Measurements from ENCODE around the gene NOC2L.

The NOC2L gene

DNA sequence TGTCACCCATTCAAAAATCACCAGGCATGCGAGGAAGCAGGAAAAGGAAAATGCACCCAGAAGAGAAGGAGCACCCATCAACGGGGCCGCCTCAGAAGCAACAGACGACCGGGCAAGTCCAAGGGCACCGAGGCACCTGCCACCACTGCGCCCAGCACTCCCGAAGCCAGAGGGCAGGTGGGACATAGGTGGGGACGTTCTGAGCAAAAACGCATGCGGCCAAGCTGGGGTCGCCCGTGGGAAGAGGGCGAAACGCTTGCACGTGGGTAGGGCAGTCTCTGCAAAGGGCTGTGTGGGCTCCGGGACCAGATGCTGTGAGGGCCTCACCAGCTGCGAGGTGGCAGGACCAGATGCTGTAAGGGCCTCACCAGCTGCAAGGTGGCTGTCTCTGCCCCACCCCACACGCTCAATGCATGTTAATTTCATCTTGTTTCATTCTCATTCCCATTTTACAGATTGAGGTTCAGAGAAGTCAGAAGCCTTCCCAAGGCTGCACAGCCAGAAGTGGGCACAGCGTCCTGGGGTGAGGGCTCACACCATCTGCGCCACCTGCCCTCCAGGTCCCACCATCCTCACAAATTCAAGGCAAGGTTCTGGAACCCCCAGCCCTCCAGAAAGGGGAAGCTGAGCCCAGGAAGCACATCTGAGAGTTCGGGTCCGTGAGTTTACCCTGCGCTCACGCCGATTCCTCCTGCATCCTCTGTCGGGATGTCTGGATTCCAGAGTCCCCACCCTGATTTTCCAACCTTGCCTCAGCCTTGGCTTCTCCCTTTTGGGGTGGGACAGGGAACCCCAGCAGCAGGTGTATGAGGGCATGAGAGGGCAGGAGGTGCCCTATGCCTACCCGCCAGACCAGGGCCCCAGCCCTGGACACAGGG lies 43.5 kb downstream of the NOC2L start:
- DNase-seq (ENCODE audit: low spot score): no peak

GRCh38 chr1:914891-915280 lies 44.2 kb downstream of the NOC2L start:
- DNase-seq (ENCODE audit: low spot score): no peak

DNA sequence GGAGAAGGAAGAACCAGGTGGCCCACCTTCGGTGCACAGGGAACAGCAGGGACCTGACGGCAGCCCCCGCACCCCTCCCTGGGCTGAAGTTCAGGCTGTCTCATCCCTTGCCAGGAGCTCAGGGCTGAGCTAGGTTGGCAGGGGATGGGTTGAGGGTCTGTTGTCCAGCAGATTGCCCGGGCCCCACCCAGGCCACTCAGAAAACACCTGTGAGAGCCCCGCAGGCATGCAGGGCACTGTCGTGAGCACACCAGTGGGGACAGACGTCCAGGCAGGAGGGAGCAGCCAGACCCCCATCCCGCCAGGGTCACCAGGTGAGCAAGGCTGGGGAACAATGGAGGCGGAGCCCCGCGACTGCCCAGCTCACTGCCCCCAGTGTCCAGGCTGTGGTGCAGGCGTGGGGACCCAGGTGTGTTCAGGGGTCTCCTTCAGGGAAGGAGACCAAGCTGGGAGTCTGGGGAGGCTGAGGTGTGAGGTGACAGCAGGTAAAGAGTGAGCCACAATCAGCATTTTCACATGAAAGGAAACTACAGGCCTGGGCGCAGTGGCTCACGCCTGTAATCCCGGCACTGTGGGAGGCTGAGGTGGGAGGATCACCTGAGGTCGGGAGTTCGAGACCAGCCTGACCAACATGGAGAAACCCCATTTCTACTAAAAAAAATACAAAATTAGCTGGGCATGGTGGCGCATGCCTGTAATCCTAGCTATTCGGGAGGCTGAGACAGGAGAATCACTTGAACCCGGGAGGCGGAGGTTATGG lies 44.7 kb downstream of the NOC2L start:
- no peak for DNase-seq (ENCODE audit: low spot score)

- DNase-seq (ENCODE audit: low spot score): no peak
Observed at GRCh38 chr1:913491-914130, 45.4 kb downstream of the NOC2L start.

DNA sequence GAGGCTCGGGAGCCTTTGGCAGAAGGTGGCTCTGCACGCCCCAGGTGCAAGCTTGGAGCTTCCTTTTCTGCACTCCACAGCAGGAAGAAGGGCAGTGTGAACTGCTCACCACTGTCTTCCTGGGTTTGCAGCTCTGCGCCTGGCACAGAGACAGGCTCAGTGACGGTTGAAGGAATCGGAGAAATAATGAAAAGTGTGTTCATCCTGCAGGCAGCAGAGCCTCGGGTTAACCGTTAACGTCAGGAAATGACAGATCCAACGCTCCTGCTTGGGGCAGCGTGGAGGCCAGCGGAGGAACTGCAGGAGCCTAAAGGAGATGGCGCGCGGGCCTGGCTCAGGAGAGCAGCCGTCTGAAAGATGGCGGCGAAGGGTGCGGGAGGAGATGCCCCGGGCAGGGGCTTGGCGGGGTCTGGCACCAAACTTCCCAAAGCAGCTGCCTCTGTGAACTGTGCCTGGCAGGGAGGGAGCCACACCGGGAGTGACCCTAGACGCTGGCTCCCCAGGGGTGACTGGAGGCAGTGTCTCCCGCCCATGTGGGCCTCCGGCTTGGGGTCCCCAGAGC lies 46.2 kb downstream of the NOC2L start:
- no peak for DNase-seq (ENCODE audit: low spot score)

DNA sequence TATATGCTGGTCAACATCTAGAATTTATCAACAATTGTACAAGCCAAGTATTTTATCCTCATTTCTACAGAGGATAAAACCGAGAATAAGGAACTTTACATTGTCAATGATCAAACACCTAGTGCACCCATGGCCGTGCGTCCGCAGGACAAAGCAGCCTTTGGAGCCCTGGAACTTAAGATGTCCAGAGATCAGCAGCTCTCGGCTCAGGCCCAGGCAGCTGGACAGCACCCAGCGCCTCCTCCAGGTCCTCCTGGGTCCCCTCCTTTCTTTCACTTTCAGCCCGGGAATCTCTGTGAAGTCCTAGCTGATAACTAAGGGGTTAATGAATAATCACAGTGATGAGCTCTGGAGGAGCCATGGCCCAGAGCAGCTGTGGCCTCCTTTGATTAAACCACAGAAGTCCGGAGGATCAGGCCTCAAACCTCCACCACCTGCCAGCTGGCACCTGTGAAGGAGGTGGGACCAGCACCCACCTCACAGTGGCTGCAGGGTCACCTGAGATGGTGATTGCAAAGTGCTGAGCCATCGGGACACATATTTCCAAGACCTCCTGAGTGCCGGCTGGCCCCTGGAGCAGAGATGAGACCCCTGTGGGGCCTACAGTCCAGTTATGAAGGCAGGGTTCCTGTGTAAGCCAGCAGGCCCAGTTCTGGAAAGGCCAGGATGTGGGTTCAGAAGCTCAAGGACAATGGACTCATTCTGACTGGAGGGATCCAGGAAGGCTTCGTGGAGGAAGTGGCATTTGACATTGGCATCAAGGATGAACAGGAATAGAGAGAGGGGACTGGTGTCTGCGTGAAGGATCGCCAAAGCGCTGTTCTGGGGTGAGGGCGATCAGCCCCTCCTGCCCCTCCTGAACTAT lies 46.9 kb downstream of the NOC2L start:
- DNase-seq (ENCODE audit: low spot score): no peak

DNA sequence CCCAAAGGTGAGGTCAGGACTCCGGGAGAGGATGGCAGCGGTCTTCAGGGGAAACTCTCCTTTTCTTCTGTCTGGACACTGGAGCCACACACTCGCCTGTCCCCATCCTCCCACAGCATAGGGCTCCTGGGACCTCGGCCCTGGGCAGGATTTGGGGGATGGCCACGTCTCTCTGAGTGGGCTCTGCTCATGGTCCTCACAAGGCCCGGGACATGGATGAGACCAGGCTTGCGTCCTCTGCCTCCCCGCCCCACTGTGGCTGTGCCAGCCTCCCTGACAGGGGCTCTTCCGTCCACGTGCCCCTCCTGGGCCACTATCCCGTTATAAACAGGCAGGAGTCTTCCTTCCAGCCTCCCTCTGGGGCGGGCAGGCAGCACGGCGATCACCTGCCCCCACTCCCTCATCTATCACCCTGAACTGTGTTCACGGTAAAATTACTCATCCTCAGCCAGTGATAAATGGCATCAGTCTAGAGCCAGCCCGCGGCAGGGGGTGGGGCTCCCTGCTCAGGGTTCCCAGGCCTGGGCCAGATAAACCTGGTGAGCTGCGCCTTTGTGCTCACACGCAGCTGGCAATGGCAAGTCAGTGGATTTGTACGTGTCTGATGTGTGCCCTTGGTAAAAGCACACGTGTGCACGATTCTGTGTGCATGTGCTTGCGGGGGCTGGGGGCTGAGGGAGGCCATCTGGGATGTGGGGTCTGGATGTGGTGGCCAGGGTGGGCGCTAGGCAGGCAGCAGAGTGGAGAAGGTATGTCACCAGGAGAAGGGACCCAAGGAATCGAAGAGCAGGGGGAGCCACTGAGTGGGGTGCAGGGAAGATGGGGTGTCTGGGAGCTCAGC lies 48.0 kb downstream of the NOC2L start:
- no peak for DNase-seq (ENCODE audit: low spot score)

- DNase-seq (ENCODE audit: low spot score): no peak
Observed at GRCh38 chr1:910311-910880, 48.7 kb downstream of the NOC2L start.

- DNase-seq (ENCODE audit: low spot score): peak; percentile 56
Observed at GRCh38 chr1:909861-910310, 49.2 kb downstream of the NOC2L start.

- peak; percentile 1 for DNase-seq (ENCODE audit: low spot score)
Observed at GRCh38 chr1:908661-909060, 50.4 kb downstream of the NOC2L start.

GRCh38 chr1:907611-908451 lies 51.2 kb downstream of the NOC2L start:
- DNase-seq (ENCODE audit: low spot score): peak; percentile 7

- peak; percentile 60 for DNase-seq (ENCODE audit: low spot score)
Observed at GRCh38 chr1:906600-907420, 52.2 kb downstream of the NOC2L start.

- DNase-seq (ENCODE audit: low spot score): peak; percentile 36
Observed at GRCh38 chr1:905811-906599, 53.1 kb downstream of the NOC2L start.

GRCh38 chr1:905071-905749 lies 53.8 kb downstream of the NOC2L start:
- peak; percentile 41 for DNase-seq (ENCODE audit: low spot score)

DNA sequence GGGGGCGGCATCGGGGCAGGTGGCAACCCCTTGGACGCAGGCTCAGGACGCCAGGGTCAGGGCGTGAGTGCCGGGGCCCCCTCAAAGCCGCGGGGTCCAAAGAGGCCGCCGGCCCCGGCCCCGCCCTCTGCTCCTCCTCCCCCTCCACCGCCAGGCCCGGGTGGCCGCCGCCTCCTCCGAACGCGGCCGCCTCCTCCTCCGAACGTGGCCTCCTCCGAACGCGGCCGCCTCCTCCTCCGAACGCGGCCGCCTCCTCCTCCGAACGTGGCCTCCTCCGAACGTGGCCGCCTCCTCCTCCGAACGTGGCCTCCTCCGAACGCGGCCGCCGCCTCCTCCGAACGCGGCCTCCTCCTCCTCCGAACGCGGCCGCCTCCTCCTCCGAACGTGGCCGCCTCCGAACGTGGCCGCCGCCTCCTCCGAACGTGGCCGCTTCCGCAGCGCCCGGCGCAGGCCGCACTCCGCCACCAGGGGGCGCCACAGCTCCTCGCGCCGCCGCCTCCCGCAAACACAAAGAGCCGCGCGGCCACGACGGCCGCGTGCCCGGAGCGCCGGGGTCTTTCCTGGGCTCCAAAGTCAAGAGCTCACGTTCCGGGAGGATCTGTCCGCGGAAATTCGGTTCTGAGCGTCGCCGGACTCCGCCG lies 54.6 kb downstream of the NOC2L start:
- DNase-seq (ENCODE audit: low spot score): peak; percentile 94

DNA sequence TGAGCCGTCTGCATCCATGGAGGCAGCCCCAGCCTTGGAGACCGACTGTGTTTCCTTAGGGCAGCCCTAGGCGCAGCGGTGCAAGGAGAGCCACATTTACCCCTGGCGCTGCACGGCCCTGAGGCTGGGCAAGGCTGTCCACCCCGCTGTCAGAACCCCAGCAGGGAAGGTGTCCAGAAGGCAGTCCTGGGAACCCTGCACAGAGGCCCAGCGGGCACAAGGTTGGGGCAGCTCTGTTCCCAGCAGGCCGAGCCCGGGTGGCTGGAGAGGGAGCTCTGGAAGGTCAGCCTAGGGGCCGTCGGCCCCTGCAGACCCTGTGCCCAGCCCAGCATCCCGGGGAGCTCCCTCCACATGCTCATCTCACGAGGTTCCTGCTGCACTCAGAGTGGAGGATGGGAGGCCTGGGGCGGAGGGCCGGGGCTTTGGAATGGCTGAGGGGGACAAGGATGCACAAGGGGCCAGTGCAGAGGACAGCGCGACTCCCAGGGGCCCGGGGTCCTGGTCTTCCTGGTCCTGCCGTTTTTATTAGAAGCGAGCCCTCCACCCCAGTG lies 55.3 kb downstream of the NOC2L start:
- DNase-seq (ENCODE audit: low spot score): peak; percentile 8
